ENCODE results near the gene SH3RF3.

SH3RF3 gene

GRCh38 chr2:109418716-109419115, 289.7 kb downstream of the SH3RF3 start:
- DNase-seq (ENCODE audit: low read depth), result no peak

DNA sequence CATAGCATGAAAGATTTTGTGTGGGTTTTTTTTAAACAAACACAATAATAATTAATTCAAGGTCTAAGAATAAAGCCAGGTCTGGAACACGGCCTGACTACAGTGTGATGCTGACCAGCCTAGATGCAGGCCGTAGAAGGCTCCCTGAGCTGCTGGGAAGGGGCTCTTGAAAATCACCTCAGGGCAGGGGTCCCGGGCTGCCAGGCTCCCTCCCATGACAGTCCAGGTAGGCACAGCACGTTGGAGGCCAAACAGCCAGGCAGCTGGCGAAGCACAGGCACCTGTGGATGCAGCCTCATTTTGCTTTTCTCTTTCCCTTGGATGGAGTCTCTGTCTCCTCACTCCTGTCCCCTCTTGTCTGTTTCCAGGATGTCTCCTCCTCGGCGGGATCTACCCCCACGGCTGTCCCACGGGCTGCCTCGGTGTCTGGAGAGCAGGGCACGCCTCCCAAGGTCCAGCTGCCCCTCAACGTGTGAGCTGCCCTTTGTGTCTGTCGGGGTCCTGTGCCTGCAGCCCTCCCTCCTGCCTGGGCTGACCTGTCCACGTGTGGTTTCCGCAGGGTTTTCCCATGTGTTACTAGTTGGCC, 290.3 kb downstream of the SH3RF3 start:
- no peak for DNase-seq (ENCODE audit: low read depth)

DNA sequence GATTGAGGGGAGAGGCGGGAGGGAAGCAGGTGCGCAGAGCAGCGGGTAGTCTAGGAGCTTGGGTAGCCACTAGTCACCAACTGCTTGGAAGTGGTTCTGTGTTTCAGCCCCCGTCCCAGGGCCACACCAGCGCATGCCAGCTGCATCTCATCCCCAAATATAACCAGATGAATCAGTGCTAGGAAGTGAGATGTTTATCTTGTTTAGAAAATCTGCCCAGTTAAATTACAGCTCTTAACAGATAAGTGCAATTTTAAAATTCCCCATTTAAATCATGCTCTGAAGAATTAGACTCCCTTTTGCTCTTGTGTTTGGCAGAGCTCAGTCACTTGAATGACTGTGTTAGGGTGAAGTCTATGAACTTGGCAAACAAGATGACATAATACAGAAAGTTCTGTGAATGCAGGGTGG, 291.0 kb downstream of the SH3RF3 start:
- peak; percentile 11 for DNase-seq (ENCODE audit: low read depth)

DNA sequence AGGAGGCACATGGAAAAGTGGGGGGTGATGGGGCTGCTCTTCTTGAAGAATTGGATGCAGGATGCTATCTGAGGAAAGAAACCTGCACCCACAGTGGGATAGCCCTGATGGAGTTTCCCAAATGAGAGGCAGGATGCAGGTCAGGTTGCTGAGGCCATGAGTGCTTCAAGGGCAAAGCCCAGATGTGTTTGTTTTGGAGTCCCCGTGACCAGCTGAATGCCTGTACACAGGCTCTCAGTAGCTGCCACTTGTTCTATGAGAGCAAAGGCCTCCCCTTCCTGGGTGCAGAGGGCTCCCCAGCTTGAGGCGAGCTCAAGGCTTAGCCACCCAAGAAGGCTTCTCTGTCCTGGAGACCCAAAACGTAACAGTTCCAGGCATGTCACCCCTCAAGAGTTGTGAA, 292.1 kb downstream of the SH3RF3 start:
- DNase-seq (ENCODE audit: low read depth), result no peak

DNA sequence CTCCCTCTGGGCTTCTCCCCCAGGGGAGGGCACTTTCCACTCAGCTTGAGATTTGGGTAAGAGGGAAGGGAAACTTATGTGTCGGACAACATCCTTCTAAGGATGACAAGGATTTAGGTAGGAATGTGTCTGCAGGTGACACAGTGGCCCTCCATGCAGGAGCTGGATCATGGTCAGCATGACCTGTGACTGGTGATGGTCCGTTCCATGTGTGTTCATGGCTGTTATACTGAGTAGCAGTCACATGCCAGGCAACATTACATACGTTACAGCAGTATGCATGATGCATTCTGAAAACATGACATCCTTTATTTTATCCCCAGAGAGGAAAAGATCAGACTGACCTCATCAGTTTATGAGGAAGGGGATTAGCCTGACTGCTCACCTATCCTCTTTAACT, 292.6 kb downstream of the SH3RF3 start:
- DNase-seq (ENCODE audit: low read depth), result no peak

DNA sequence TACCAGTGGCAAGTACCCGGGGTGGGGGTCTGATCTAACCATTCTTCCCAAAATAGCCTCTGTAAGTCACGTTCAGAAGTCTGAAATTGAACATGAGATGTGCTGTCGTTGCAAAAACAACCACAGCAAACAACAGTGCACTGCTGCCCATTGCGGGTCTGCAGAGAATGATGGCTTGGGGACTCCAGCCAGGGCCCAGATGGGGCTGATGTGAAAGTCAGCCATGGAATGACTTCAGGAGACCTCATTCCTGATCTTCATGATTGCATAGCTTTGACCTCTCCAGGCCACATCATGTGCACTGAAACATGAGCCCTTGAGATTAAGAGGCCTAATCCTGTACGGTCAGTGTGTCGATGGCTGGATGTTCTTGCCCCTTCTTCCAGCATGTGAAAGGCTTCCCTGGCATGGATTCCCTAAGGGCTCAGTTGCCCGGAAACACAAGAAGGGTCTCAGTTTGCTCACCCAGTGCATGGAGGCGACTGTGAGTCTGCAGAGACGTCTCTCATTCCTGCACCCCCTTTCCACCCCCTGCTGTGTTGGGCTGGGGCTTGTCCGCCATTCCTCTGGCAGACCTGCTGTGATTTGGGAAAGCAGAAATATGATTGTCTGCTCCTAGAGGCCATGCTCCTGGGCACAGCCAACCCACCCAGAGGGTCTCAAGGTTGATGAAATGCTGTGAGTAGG, 293.2 kb downstream of the SH3RF3 start:
- DNase-seq (ENCODE audit: low read depth), result no peak

DNA sequence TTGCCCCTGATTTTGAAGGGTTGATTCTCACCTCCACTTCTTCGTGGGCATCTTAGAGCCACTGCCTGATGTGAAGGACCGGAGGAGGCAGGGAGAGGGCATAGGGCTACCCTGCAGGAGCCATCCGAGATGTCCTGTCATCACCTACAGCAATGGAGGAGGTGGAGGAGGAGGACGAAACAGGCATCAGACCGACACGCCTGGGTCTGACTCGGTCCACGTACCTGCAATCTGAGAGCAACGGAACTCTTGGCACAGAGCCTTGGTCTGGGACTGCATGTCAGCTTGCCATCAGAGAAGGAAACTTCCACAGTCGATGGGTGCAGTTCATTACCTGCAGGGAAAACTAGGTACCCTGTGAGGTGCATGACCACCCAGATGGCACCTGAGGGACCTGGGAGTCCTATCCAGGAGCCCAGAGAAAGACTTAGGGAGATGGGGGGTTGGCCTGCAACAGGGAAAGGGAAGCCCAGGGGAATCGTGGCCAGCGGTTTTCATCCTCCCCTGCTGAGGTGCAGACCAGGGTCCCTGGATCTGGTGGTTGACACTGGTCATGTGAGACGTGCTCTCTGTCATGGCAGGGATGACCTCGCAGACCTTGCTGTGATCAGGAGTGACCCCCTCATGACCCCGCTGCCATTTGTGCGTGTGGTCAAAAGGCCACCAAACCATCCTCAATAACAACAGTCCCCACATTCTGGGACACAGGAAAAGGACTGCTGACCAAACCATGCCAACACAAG, 293.9 kb downstream of the SH3RF3 start:
- DNase-seq (ENCODE audit: low read depth), result no peak

GRCh38 chr2:109423556-109424359, 294.8 kb downstream of the SH3RF3 start:
- no peak for DNase-seq (ENCODE audit: low read depth)

DNA sequence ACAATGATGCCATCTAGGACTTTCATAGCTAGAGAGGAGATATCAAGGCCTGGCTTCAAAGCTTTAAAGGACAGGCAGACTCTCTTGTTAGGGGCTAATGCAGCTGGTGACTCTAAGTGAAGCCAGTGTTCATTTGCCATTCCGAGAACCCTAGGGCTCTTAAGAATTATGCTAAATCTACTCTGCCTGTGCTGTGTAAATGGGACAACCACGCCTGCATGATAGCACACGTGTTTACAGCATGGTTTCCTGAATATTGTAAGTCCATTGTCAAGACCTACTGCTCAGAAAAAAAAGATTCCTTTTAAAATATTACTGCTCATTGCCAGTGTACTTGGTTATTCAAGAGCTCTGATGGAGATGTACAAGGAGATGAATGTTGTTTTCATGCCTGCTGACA, 296.4 kb downstream of the SH3RF3 start:
- no peak for DNase-seq (ENCODE audit: low read depth)

DNA sequence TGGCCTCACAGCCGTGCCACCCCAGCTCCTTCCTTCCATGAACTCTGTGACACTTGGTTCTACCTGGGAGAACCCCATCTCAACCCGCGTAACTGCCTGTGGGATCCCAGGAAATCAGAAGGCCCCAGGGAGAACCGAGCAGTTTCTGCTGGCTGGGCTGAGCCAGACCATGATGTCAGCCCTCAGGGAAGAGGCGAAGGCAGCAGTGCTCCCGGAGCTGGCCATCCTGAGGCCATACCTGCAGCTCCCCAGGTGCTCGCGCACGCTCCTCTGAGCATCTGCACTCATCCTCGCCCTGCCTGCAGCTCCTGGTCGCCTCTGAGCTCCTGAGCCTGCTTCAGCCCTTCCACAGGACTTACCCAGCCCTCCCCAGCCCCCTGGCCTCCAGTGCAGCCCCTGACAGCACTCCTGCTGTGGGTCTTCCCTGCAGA, 298.7 kb downstream of the SH3RF3 start:
- DNase-seq (ENCODE audit: low read depth), result no peak

DNA sequence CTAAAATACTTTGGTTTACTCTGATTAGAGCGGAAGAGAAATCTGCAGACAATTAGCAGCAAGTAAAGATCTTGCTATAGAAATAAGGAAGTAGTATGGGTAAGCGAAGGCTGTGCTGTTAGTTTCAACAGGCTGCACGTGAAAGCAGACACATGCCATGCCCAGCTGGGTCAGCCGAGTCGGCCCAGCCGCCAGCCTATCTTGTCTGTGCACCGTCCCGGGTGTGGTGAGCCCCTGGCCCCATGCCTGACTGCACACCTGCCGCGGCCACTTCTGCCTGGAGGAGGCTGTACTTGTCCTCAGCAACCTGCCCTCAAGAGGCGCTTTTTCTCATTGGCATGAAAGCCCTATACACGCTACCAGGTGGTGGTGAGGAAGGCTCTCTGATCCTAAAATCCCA, 299.3 kb downstream of the SH3RF3 start:
- no peak for DNase-seq (ENCODE audit: low read depth)

GRCh38 chr2:109428841-109429566, 300.0 kb downstream of the SH3RF3 start:
- no peak for DNase-seq (ENCODE audit: low read depth)

DNA sequence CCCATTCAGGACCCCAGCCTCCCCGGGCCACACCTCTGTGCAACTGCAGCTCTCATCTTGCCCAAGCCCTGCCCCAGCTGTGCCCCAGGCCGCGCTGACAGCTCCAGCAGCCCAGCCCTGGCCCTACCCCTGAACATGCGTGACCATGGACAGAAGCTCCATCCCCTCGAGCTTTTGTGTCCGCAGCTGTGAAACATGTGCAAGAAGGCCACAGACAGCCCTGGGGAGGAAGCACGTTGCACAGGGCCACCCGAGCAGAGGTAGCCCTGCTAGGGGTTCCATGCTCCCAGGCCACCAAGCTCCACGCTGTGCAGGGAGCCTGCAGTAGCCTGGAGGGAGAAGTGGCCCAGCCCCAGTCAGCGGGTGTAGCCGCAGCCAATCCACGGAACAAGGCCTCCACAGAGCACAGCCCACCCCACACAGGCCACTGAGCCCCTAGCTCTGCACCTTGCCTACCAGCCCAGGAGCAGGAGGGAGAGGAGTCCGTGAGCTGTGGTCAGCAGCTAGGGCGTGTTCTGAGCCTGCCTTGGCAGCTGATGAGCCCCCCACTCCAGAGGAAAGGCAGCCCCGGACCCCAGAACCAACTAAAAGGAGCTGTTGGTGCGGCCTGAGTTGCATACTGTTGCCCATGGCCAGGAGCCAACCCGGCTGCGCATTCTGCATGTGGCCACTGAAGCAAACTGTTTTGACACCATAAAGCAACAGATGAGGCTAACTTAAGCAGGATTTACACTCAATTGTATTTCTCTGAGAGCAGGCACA, 300.7 kb downstream of the SH3RF3 start:
- DNase-seq (ENCODE audit: low read depth), result no peak

GRCh38 chr2:109430329-109430636, 301.3 kb downstream of the SH3RF3 start:
- DNase-seq (ENCODE audit: low read depth), result no peak

DNA sequence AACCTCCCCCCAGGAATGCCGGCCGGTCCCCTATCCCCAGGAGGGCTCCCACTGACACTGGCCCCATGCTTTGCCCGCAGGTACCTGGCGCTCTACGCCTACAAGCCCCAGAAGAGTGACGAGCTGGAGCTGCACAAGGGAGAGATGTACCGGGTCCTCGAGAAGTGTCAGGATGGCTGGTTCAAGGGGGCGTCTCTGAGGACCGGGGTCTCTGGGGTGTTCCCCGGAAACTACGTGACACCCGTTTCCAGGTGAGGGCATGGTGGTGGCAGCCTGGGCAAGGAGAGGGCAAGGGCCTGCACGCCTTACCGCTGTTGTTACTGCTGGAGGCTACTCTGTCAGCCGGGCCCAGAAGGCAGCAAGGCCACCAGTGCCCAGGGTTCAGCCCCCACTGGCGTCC, 303.4 kb downstream of the SH3RF3 start:
- DNase-seq (ENCODE audit: low read depth), result no peak

GRCh38 chr2:109433486-109433885, 304.5 kb downstream of the SH3RF3 start:
- no peak for DNase-seq (ENCODE audit: low read depth)

DNA sequence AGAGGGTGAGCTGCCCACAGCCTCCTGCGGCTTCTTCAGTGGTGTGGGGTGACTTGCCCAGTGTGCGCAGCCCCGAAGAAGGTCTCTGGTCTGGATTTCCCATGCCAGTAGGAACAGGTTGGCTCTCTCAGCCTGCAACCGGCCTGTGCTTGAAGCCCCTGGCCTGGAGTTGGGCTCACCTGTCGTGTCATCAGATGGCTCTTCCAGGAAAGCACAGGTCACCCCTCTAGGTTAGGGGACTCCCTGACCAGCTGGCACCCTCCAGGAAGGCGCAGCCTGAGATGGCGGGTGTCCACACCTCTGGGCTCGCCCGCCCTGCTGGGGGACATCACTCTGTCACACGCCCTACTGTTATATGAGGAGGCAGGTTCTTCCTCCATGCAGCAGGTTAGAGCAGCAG, 304.9 kb downstream of the SH3RF3 start:
- no peak for DNase-seq (ENCODE audit: low read depth)

GRCh38 chr2:109434351-109434750, 305.3 kb downstream of the SH3RF3 start:
- no peak for DNase-seq (ENCODE audit: low read depth)

GRCh38 chr2:109435066-109435690, 306.2 kb downstream of the SH3RF3 start:
- no peak for DNase-seq (ENCODE audit: low read depth)

- peak; percentile 32 for DNase-seq (ENCODE audit: low read depth)
Measured at GRCh38 chr2:109435901-109436598, 307.0 kb downstream of the SH3RF3 start.
